K562 (cell line): Measurements from ENCODE around the gene RCOR3. TPM values are rescaled to one million over a fixed set of nuclear protein-coding genes. Genes with fewer than 3 reads are reported as not detected.

Source experiments
- COPS2 ChIP-seq: fragments of 450-650 bp; conservative IDR thresholded peaks from 2 replicates; pipeline ENCODE4 v1.6.1; 2016; ENCODE audit warnings: mild to moderate bottlenecking, moderate library complexity
- CTCFL ChIP-seq: IDR thresholded peaks from 2 replicates; pipeline ENCODE4 v1.6.1; 2011; ENCODE audit warnings: borderline replicate concordance, low read depth, mild to moderate bottlenecking, moderate library complexity, low read length; ENCODE audit not compliant: insufficient read depth, poor library complexity, severe bottlenecking
- EGR1 ChIP-seq: fragments of 450-650 bp; conservative IDR thresholded peaks from 2 replicates; pipeline ENCODE4 v1.6.1; 2017; ENCODE audit warnings: mild to moderate bottlenecking
- ETV1 ChIP-seq: fragments of 450-650 bp; conservative IDR thresholded peaks from 2 replicates; pipeline ENCODE4 v1.6.1; 2016; ENCODE audit warnings: missing genetic modification characterization, control low read depth, low read depth, missing compliant biosample characterization
- FUS ChIP-seq: fragments of 200-400 bp; formaldehyde crosslinking; optimal IDR thresholded peaks from 2 replicates; pipeline ENCODE3; 2017; ENCODE audit warnings: low read depth, low read length
- GABPB1 ChIP-seq: sonication (generic); formaldehyde crosslinking; IDR thresholded peaks from 2 replicates; pipeline ENCODE4 v1.8.0; 2022; ENCODE audit warnings: mild to moderate bottlenecking, missing genetic modification reagents
- GATAD2A ChIP-seq: fragments of 450-650 bp; IDR thresholded peaks from 2 replicates; pipeline ENCODE4 v1.6.1; 2017
- JUN ChIP-seq, 2 experiments: sonication (generic) in 1 of 2; formaldehyde crosslinking in 1 of 2; IDR thresholded peaks; 2 replicates each; pipeline versions ENCODE4 v1.6.1 to v1.8.0; 2012 to 2022; ENCODE audit warnings: borderline replicate concordance in 2 of 2, mild to moderate bottlenecking in 2 of 2, improper control_type of control experiment in 1 of 2, low read depth in 1 of 2, low read length in 1 of 2, missing genetic modification reagents in 1 of 2
- OTX1 ChIP-seq: fragments of 450-650 bp; formaldehyde crosslinking; IDR thresholded peaks from 2 replicates; pipeline ENCODE4 v1.4.0; 2022; ENCODE audit warnings: mild to moderate bottlenecking
- PHB2 ChIP-seq: fragments of 450-650 bp; IDR thresholded peaks from 2 replicates; pipeline ENCODE4 v1.6.1; 2017; ENCODE audit warnings: low read depth
- RBM17 ChIP-seq: fragments of 200-400 bp; formaldehyde crosslinking; IDR thresholded peaks from 2 replicates; pipeline ENCODE4 v1.6.1; 2017; ENCODE audit warnings: low read depth, mild to moderate bottlenecking, low read length, borderline replicate concordance
- RBM22 ChIP-seq: fragments of 200-400 bp; formaldehyde crosslinking; IDR thresholded peaks from 2 replicates; pipeline ENCODE4 v1.6.1; 2018; ENCODE audit warnings: low read length, low read depth; ENCODE audit not compliant: poor library complexity, severe bottlenecking
- SAFB ChIP-seq: fragments of 200-400 bp; formaldehyde crosslinking; IDR thresholded peaks from 2 replicates; pipeline ENCODE4 v1.6.1; 2017; ENCODE audit warnings: low read depth, low read length, borderline replicate concordance
- SMAD4 ChIP-seq: fragments of 250-450 bp; sonication (Bioruptor Pico); conservative IDR thresholded peaks from 2 replicates; pipeline ENCODE4 v1.8.0; 2021; ENCODE audit warnings: inconsistent platforms, mild to moderate bottlenecking, moderate library complexity
- TEAD4 ChIP-seq, 2 experiments: sonication (generic) in 1 of 2; formaldehyde crosslinking in 1 of 2; IDR thresholded peaks; 2 replicates each; pipeline versions ENCODE4 v1.6.1 to v1.8.0; 2012 to 2022; ENCODE audit warnings: borderline replicate concordance in 1 of 2, inconsistent platforms in 1 of 2, low read length in 1 of 2, mild to moderate bottlenecking in 1 of 2, missing genetic modification reagents in 1 of 2
- TOE1 ChIP-seq, 2 experiments: fragments of 450-650 bp in 1 of 2; sonication (generic) in 1 of 2; formaldehyde crosslinking in 1 of 2; IDR thresholded peaks; 2 replicates each; pipeline versions ENCODE4 v1.7.1 to v1.8.0; 2016 to 2022; ENCODE audit warnings: borderline replicate concordance in 2 of 2, mild to moderate bottlenecking in 2 of 2, antibody characterized with exemption in 1 of 2, inconsistent platforms in 1 of 2, low read depth in 1 of 2, missing genetic modification reagents in 1 of 2, moderate library complexity in 1 of 2
- ZBTB7A ChIP-seq: IDR thresholded peaks from 2 replicates; pipeline ENCODE4 v1.6.1; 2011; ENCODE audit warnings: low read depth, mild to moderate bottlenecking, low read length, moderate library complexity, borderline replicate concordance; ENCODE audit not compliant: control insufficient read depth
- ZNF197 ChIP-seq: fragments of 200-800 bp; sonication (Bioruptor generic); IDR thresholded peaks from 2 replicates; pipeline ENCODE4 v1.6.1; 2016; ENCODE audit warnings: low read depth, missing genetic modification characterization, missing compliant biosample characterization
- ZNF592 ChIP-seq: fragments of 450-650 bp; IDR thresholded peaks from 2 replicates; pipeline ENCODE4 v1.6.1; 2017; ENCODE audit warnings: antibody characterized with exemption, mild to moderate bottlenecking
- polyA plus RNA-seq, 8 experiments: library from polyadenylated mRNA; depleted of rRNA in 4 of 8; stranded (reverse) in 5 of 8; unstranded in 3 of 8; fragments of >200 nt; fragmentation: Nextera tagmentation in 2 of 8; fragmentation: Illumina TruSeq in 1 of 8; extraction: Ambion mirVana in 2 of 8; extraction: Trizol in 1 of 8; gene quantifications; 2 replicates each; pipeline versions ENCODE4 v1.2.1 to v1.2.3, GENCODE V29; 2011 to 2014; ENCODE audit warnings: inconsistent platforms in 1 of 8, missing spikeins in 1 of 8
- total RNA-seq, 7 experiments: library from RNA; depleted of rRNA in 6 of 7; stranded (reverse); fragments of >200 nt in 6 of 7; fragmentation: Illumina TruSeq in 2 of 7; extraction: Trizol in 2 of 7; gene quantifications; 2 replicates each; pipeline versions ENCODE4 v1.2.1 to v1.2.3, GENCODE V29; 2011 to 2021; ENCODE audit warnings: low replicate concordance in 1 of 7

The RCOR3 gene
- total and polyA plus RNA-seq, 9 of the 15 experiments (the other 6 are each of a cell fraction or from before 2014, with no cell fraction given), result 9.7 to 42.7 (median 29.5) TPM

GRCh38 chr1:211258756-211259637, at the start of gene RCOR3 (continued):
- peak; percentile 2 for TF ChIP-seq CTCFL
- peak; percentile 95 for TF ChIP-seq OTX1 (CRISPR knock-in tag)
- no peak for TF ChIP-seq COPS2
- no peak for TF ChIP-seq PHB2
- peak; percentile 38 for TF ChIP-seq FUS
- TF ChIP-seq SAFB, result peak; percentile 58; the same call in 1 of the 2 replicates
- peak; percentile 51; the same call in 1 of the 2 replicates for TF ChIP-seq JUN (IDR thresholded peaks at IDR 0.05; ENCODE audit: borderline replicate concordance, low read depth, low read length)
- peak; percentile 85; the same call in 1 of the 2 replicates for TF ChIP-seq JUN (CRISPR knock-in tag; IDR thresholded peaks at IDR 0.05; ENCODE audit: borderline replicate concordance)
- TF ChIP-seq RBM17, result no peak
- peak; percentile 85 for TF ChIP-seq ETV1 (tag)
- peak; percentile 72; the same call in 1 of the 2 replicates for TF ChIP-seq ZNF592
- peak; percentile 89; the same call in 1 of the 2 replicates for TF ChIP-seq ZNF197 (CRISPR knock-in tag)
- peak; percentile 99 for TF ChIP-seq SMAD4 (CRISPR knock-in tag)
- peak; percentile 79 for TF ChIP-seq EGR1
- TF ChIP-seq ZBTB7A, result peak; percentile 81
- TF ChIP-seq TEAD4 (IDR thresholded peaks at IDR 0.05; ENCODE audit: low read length), result peak; percentile 41; the same call in 1 of the 2 replicates
- no peak for TF ChIP-seq TEAD4 (CRISPR knock-in tag; IDR thresholded peaks at IDR 0.05; ENCODE audit: borderline replicate concordance)
- TF ChIP-seq RBM22, result peak; percentile 89
- TF ChIP-seq GATAD2A, result peak; percentile 85; the same call in 1 of the 2 replicates
- TF ChIP-seq GABPB1, result peak; percentile 44; the same call in 1 of the 2 replicates
- peak; percentile 64; the same call in 1 of the 2 replicates for TF ChIP-seq TOE1 (IDR thresholded peaks at IDR 0.05; ENCODE audit: borderline replicate concordance)
- peak; percentile 66; the same call in 1 of the 2 replicates for TF ChIP-seq TOE1 (CRISPR knock-in tag; IDR thresholded peaks at IDR 0.05; ENCODE audit: borderline replicate concordance, low read depth)
